AG08396 (cell line): ENCODE measurements around the gene STON2.

Experiments
- DNase-seq: peaks from one replicate; pipeline ENCODE4 v3.0.0; 2012; ENCODE audit warnings: low spot score, mixed read lengths

Gene STON2

DNA sequence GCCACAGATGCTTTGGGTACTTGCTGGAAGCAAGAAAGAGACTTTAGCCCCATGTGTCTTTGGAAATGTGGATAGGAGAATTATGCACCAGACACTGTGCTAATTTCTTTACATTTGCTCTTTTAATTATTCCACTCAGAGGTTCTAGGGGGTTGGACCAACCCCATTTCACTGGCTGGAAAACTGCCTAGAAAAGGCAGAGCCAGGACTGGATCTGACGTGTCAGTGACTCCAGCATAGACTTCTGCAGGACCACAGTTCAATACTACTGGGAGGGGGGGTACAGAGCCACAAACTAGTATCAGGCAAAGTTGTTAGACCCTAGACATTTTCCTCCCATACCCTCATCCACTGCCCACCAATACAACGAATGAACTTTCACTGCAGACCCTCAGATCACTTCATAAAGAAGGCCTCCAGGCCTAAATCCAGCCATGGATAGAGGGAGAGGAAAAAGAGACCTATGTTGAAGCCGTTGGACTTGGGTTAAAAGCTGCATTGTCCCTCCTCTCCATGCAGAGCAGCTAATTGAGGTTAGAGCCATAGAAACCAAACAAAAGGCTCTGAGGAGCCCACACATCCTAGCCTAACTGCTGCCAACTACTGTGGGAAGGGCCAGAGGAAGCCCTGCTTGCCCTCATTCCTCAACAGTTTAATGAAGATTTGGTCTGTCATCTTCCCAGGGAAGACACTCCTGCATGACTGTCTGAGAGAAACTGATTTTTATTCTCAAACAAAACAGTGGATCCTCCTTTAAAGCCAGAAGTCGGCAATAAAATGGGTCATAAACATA lies 68.7 kb downstream of the STON2 start:
- DNase-seq = no peak

- no peak for DNase-seq
These were observed 69.5 kb downstream of the STON2 start for GRCh38 chr14:81330619-81331122.

- DNase-seq = no peak
These were observed 70.3 kb downstream of the STON2 start for GRCh38 chr14:81329640-81330381.

GRCh38 chr14:81326451-81326850 lies 73.7 kb downstream of the STON2 start:
- no peak for DNase-seq

DNA sequence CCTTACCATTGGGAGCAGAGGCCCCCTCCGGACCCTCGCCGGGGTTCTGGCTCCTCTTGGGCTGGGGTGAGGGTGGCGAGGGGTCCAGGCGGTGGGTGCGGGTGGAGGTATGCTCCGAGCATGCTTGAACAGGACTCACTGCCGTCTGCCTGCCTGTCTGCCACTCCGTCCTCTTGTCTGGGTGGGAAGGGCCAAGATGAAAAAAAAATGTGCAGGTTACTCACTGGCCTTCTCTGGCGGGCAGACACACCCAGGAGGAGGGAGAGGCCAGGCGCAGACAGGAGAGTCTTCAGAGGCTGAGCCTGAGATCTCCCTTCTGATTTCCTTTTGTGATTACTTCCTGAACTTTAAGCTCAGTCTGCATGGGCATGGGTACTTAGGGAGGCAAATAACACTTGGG lies 76.1 kb downstream of the STON2 start:
- no peak for DNase-seq

GRCh38 chr14:81323093-81323492 lies 77.0 kb downstream of the STON2 start:
- DNase-seq = no peak

DNA sequence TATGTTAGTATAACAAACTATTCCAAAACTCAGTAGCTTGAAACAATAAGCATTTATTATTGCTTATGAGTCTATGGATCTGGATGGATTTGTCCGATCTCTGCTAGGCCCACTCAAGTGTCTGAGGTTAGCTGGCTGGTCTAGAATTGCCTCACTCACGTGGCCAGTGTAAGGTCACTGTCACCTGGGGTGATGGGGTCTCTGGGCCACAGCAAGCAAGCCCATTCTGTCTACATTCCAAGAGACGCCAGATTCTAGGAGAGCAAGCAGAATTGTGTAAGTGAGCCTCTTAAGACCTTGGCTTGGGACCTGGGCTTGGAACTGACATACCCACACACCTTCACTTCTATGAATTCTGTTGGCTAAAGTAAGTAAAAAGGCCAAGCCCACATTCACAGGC lies 80.2 kb downstream of the STON2 start:
- DNase-seq = no peak

DNA sequence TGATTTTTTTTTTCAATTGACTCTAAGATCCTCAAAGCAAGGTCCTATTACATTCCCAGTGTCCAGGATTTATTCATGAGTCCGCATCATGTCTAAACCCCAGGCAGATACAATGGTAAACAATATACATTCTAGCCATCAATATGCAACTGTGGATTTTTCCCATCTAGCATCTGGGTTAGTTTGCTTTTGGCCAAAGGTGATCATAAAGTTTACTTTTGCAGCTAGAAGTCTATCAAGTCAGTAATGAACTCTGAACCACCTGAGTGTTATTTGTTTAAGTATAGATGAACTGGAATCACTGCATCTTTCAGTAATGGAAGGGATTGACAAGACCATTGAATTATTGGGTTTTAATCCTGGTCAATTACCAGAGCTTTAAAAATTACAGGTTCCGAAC lies 80.8 kb downstream of the STON2 start:
- DNase-seq = no peak

GRCh38 chr14:81315341-81315740 lies 84.8 kb downstream of the STON2 start:
- no peak for DNase-seq

- DNase-seq = no peak
These were observed 85.5 kb downstream of the STON2 start for GRCh38 chr14:81314443-81315175.

- DNase-seq = no peak
These were observed 86.2 kb downstream of the STON2 start for GRCh38 chr14:81313775-81314429.

GRCh38 chr14:81313200-81313599 lies 86.9 kb downstream of the STON2 start:
- DNase-seq = no peak

- no peak for DNase-seq
These were observed 87.7 kb downstream of the STON2 start for GRCh38 chr14:81312289-81312876.

DNA sequence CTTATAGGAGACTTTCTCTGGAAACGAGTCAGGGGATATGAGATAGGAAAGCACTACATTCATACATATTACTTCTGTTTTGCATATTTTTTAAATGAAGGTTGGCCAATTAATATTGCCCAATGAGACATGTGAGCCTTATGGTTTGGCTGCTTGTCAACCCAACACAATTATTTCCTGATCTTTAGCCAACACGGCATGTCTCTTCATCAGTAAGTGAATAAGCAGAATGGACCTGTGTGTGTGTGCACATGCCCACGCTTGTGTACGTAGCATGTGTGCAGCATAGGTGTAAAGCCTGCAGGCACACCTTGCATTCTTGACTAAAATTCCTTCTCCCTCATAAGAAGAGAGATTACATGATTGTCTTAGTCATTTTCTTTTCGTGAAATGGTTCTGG lies 88.3 kb downstream of the STON2 start:
- DNase-seq = no peak

DNA sequence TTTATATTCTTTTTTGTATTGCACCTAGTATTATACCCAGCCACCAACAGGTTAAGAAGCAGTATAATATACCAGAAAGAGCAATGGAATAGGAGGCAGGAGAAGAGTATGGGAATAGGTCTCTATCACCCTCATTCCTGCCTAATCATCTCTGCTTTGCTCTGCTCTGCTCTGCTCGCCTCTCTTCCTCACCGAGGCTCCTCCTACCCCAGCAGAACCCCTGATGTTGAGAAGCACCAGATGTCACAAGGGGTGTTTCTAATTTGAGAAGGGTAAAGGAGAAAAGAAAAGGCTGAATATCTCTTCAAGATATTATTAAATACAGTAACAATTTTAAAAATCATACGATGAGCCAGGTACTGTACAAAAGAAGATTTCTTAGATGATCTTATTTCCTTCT lies 89.0 kb downstream of the STON2 start:
- DNase-seq = no peak

DNA sequence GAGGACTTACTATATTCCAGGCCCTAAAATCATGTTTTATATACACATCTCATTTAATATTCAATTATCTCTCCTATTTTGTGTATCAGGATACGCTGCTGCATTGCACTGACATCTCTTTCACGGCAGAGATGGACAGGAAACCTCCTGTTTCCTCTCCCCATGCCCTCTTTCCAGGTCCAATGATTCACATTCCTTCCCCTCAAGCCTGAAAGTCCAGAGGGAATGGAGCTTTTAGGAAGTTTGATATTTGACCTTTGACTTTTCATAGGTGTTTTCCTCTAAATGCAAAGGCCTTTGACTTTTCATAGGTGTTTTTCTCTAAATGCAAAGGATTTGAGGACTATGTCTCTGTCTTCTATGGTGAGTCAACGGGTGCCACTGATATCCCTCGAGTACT lies 89.5 kb downstream of the STON2 start:
- DNase-seq = no peak

- DNase-seq = no peak
These were observed 90.6 kb downstream of the STON2 start for GRCh38 chr14:81309511-81309910.

- DNase-seq = no peak
These were observed 94.4 kb downstream of the STON2 start for GRCh38 chr14:81305743-81306142.

DNA sequence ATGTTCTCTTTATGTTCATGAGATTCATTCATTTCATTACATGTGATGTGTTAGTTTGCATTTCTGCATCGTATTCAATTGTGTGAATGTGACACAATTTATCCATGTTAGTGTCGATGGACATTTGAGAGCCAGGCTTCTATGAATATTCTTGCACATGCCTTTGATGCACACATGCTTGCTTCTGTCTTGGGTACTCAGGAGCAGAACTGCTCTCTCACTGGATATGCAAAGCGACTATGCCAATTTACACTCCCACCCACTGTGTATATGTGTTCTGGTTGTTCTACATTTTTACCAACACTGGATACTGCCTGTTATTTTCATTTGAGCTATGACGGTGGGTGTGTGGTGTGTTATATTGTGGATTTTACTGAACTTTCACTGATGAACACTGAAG lies 95.1 kb downstream of the STON2 start:
- DNase-seq = no peak

- DNase-seq = no peak
These were observed 96.7 kb downstream of the STON2 start for GRCh38 chr14:81303258-81303935.

DNA sequence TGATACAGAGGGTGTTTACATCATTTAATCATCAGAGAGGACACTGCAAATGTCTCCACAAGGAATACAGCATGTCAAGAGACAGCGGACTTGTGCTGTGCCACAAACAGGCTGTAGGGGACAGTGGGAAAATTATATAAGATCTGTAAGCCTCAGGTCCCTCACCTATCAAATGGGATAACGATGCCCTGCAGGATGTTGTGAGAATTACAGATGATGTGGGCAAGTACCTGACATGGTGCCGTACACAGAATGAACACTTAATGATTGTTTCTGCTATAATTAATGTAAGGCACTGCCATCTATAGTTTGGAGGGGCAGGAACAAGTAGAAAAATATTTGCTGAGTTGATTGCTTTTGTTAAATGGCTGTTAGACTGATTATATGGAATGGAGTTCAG lies 97.5 kb downstream of the STON2 start:
- no peak for DNase-seq
